Cardiac muscle cell (in vitro differentiated cells and primary cell): ENCODE measurements around the gene TAF8. TPM values are rescaled to one million over a fixed set of nuclear protein-coding genes. Genes with fewer than 3 reads are reported as not detected.

Experiments used
- DNase-seq, 2 donors: peaks; one replicate each; pipeline versions ENCODE4 v3.0.0 to v3.0.0-alpha.2; 2010 to 2017; ENCODE audit warnings: low read depth in 1 of 2, low spot score in 1 of 2
- H3K27ac ChIP-seq: fragments of 200-600 bp; sonication (generic); 2 replicates; pipeline ENCODE4 v1.5.1; 2016
- H3K27me3 ChIP-seq: fragments of 200-600 bp; sonication (generic); 2 replicates; pipeline ENCODE4 v1.6.0; 2016; ENCODE audit warnings: control low read depth
- H3K36me3 ChIP-seq: fragments of 200-600 bp; sonication (generic); 2 replicates; pipeline ENCODE4 v1.5.1; 2016; ENCODE audit warnings: control low read depth
- H3K4me1 ChIP-seq: fragments of 200-600 bp; sonication (generic); 2 replicates; pipeline ENCODE4 v1.8.1; 2017; ENCODE audit warnings: low read depth, mild to moderate bottlenecking, mixed run types
- H3K4me3 ChIP-seq: fragments of 200-600 bp; sonication (generic); 2 replicates; pipeline ENCODE4 v1.5.1; 2016; ENCODE audit warnings: mild to moderate bottlenecking
- H3K9me3 ChIP-seq: fragments of 200-600 bp; sonication (generic); 2 replicates; pipeline ENCODE4 v1.5.1; 2017; ENCODE audit warnings: low read depth, mild to moderate bottlenecking, control low read depth
- CTCF ChIP-seq: IDR thresholded peaks from 2 replicates; pipeline ENCODE4 v1.5.1; 2012; ENCODE audit warnings: low read depth, mild to moderate bottlenecking, low read length
- polyA plus RNA-seq: library from polyadenylated mRNA; unstranded; fragments of >200 nt; fragmentation: Nextera tagmentation; extraction: Ambion mirVana; gene quantifications from 2 replicates; pipeline ENCODE4 v1.2.1, GENCODE V29; 2016
- total RNA-seq: library from RNA; depleted of rRNA; stranded (reverse); fragments of >200 nt; gene quantifications from 2 replicates; pipeline ENCODE4 v1.2.3, GENCODE V29; 2016

TAF8 gene
- total and polyA plus RNA-seq, 2 experiments from 2014 or later = 18.3 to 31.6 TPM

- TF ChIP-seq CTCF = no peak
- Histone ChIP-seq H3K27me3 (no peaks in the 10 kb centered on the region), H3K4me3 (no peak overlapping the region), H3K36me3 (no peaks in the 10 kb centered on the region), H3K9me3 (no peaks in the 10 kb centered on the region), H3K27ac (no peak overlapping the region), H3K4me1 (peaks cover 12% of the 10 kb centered on the region)
- DNase-seq = no peak
Measured at GRCh38 chr6:42129360-42129676, 79.0 kb downstream of the TAF8 start.

DNA sequence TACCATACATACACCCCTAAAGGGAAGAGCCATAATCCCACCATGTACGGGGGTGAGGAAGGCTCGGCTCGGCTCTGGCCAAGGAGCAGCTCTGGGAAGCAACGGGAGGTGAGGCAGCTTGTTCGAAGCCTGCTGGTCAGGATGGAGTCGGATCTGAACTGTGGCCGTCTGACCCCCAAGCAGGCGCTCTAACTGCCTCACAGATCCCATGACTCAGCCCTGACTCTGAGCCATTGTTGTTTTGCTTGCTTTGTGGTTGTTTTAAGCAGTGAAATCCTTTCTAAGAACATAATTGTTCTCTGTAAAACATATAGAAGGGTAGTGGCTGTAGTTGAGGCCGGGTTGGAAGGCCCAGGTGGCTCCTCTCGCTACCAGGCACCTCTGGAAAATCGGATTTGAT, 81.2 kb downstream of the TAF8 start:
- peaks cover 7% of the 10 kb centered on the region for H3K4me1 ChIP-seq

DNA sequence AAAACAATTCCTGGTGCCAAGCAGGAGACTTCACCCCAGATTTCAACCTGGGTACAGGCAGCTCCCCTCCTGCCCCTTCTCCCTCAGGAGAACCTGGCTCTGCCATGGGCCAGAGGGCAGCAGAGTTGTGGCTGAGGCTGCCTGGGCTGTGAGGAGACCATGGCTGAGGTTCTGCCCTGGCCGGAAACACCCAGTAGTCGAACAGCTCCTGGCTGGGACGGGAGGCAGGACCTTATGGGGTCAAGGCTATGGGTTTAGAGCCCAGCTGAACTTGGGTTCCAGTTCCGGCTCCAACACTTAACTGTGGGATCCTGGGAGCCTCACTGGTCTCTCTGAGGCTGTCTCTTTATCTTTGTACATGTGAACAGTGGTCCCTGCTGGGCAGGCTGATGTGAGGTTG, 83.6 kb downstream of the TAF8 start:
- no peaks in the 10 kb centered on the region for H3K27me3 ChIP-seq
- no peaks in the 10 kb centered on the region for H3K9me3 ChIP-seq
- H3K4me3 ChIP-seq = no peak overlapping the region
- H3K4me1 ChIP-seq = peaks cover 15% of the 10 kb centered on the region
- TF ChIP-seq CTCF = no peak
- no peak for DNase-seq
- H3K36me3 ChIP-seq = no peaks in the 10 kb centered on the region
- no peak overlapping the region for H3K27ac ChIP-seq

More for the DNA sequence above, 81.2 kb downstream of the TAF8 start:
- Histone ChIP-seq H3K36me3 (no peaks in the 10 kb centered on the region), H3K27me3 (no peaks in the 10 kb centered on the region), H3K27ac (no peak overlapping the region), H3K9me3 (no peaks in the 10 kb centered on the region), H3K4me3 (no peak overlapping the region)
- peak in 1 of 2 donors; percentile 72 for DNase-seq
- TF ChIP-seq CTCF = no peak

DNA sequence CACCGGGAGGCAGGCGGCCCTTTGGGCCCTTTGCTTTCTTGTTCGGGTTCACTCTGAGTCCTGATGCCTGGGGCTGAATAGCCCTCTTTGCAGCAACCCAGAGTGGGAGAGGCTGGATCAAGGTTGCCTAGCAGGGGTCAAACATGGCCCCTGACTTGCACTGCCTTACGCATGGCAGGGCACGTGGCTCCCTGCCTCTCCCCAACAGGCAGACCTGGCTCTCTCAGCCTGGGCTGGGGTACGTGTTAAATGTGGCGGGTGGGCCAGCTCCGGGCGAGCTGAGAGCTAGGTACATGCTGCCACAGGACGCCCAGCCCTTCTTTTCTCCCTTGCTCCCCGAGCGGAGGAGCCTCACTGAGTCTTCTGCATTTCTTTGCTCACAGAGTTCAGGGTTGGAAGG, 84.8 kb downstream of the TAF8 start:
- H3K4me3 ChIP-seq = no peak overlapping the region
- TF ChIP-seq CTCF = no peak
- H3K4me1 ChIP-seq = peaks cover 14% of the 10 kb centered on the region
- no peak for DNase-seq
- no peaks in the 10 kb centered on the region for H3K9me3 ChIP-seq
- H3K27ac ChIP-seq = peak overlapping the region; percentile 22
- no peaks in the 10 kb centered on the region for H3K36me3 ChIP-seq
- H3K27me3 ChIP-seq = no peaks in the 10 kb centered on the region

GRCh38 chr6:42135722-42136121, 85.4 kb downstream of the TAF8 start:
- H3K9me3 ChIP-seq = no peaks in the 10 kb centered on the region
- H3K4me1 ChIP-seq = peaks cover 14% of the 10 kb centered on the region
- no peak overlapping the region for H3K4me3 ChIP-seq
- no peak for DNase-seq
- no peak for TF ChIP-seq CTCF
- no peaks in the 10 kb centered on the region for H3K27me3 ChIP-seq
- H3K27ac ChIP-seq = no peak overlapping the region
- H3K36me3 ChIP-seq = no peaks in the 10 kb centered on the region
